ENCODE measurements around the gene ANAPC2.

The ANAPC2 gene, protein sequence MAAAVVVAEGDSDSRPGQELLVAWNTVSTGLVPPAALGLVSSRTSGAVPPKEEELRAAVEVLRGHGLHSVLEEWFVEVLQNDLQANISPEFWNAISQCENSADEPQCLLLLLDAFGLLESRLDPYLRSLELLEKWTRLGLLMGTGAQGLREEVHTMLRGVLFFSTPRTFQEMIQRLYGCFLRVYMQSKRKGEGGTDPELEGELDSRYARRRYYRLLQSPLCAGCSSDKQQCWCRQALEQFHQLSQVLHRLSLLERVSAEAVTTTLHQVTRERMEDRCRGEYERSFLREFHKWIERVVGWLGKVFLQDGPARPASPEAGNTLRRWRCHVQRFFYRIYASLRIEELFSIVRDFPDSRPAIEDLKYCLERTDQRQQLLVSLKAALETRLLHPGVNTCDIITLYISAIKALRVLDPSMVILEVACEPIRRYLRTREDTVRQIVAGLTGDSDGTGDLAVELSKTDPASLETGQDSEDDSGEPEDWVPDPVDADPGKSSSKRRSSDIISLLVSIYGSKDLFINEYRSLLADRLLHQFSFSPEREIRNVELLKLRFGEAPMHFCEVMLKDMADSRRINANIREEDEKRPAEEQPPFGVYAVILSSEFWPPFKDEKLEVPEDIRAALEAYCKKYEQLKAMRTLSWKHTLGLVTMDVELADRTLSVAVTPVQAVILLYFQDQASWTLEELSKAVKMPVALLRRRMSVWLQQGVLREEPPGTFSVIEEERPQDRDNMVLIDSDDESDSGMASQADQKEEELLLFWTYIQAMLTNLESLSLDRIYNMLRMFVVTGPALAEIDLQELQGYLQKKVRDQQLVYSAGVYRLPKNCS

DNA sequence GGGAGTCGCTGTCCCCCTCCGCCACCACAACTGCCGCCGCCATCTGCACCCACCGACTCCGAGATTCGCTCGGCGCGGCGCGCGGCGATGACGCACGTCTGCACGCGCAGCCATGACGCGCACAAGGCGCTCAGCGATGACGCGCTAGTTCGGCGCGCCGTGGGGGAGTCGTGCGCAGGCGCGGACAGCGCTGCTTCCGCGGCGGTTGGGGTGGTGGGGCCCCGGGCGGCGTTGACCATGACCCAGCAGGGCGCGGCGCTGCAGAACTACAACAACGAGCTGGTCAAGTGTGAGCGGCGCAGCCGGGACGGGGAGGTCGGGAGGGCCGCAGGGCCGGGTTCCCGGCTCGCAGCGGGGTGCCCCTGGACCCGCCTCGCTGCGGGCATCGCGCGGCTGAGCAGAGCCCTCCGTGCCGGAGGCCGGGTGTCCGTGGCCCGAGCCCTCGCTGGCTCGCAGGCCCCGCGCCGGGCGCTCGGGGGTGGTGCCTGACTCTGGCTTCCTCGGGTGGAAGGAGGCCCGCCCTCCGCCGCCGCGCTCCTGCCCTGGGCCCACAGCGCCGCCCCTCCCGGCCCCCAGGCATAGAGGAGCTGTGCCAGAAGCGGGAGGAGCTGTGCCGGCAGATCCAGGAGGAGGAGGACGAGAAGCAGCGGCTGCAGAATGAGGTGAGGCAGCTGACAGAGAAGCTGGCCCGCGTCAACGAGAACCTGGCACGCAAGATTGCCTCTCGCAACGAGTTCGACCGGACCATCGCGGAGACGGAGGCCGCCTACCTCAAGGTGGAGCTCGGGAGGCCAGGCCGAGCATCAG is at the start of gene ANAPC2, which contains the start of gene SSNA1:
TSS of gene ANAPC2 (minus strand) at position 71 of the 807 bp plus-strand sequence. CDS start at position 43, 28 bp downstream.
TSS of gene SSNA1 (plus strand) at position 187 of the 807 bp plus-strand sequence. CDS start at position 238, 51 bp downstream.
- TF ChIP-seq, protein P1, sequence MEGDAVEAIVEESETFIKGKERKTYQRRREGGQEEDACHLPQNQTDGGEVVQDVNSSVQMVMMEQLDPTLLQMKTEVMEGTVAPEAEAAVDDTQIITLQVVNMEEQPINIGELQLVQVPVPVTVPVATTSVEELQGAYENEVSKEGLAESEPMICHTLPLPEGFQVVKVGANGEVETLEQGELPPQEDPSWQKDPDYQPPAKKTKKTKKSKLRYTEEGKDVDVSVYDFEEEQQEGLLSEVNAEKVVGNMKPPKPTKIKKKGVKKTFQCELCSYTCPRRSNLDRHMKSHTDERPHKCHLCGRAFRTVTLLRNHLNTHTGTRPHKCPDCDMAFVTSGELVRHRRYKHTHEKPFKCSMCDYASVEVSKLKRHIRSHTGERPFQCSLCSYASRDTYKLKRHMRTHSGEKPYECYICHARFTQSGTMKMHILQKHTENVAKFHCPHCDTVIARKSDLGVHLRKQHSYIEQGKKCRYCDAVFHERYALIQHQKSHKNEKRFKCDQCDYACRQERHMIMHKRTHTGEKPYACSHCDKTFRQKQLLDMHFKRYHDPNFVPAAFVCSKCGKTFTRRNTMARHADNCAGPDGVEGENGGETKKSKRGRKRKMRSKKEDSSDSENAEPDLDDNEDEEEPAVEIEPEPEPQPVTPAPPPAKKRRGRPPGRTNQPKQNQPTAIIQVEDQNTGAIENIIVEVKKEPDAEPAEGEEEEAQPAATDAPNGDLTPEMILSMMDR (IDR thresholded peaks at IDR 0.05; ENCODE audit: insufficient read depth, low read depth, low read length, missing control alignments), result peak; percentile 57
- peak within 1 kb of the TSS; percentile 94 for H3K4me3 ChIP-seq (ENCODE audit: low read length)
- peak; percentile 93 for DNase-seq (ENCODE audit: low read depth)

DNA sequence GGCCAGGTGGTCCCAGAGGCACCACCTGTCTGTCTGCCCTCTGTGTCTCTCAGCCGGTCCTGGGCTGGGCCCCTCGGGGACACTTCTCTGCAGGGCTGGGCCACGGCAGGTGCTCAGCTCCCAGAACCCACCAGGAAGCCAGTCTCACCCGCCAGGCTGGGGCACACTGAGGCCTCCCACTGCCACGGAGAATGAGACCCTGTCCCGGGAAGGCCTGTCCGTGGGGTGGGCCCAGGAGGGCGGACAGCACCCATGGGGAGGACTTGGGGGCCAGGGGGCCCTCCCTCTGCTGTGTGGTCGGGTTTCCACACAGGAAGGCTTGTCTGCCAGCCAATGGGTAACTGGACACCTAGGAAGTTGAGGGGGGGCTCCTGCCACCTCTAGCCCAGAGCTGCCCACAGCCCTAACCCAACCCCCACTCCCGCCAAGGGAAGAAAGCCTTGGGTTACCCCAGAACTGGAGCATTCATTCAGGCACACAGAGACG is 48.6 kb upstream of the ANAPC2 start:
- TF ChIP-seq, protein P1 (IDR thresholded peaks at IDR 0.05; ENCODE audit: insufficient read depth, low read depth, low read length, missing control alignments), result no peak
- H3K4me3 ChIP-seq (ENCODE audit: low read length), result no peak overlapping the region

DNA sequence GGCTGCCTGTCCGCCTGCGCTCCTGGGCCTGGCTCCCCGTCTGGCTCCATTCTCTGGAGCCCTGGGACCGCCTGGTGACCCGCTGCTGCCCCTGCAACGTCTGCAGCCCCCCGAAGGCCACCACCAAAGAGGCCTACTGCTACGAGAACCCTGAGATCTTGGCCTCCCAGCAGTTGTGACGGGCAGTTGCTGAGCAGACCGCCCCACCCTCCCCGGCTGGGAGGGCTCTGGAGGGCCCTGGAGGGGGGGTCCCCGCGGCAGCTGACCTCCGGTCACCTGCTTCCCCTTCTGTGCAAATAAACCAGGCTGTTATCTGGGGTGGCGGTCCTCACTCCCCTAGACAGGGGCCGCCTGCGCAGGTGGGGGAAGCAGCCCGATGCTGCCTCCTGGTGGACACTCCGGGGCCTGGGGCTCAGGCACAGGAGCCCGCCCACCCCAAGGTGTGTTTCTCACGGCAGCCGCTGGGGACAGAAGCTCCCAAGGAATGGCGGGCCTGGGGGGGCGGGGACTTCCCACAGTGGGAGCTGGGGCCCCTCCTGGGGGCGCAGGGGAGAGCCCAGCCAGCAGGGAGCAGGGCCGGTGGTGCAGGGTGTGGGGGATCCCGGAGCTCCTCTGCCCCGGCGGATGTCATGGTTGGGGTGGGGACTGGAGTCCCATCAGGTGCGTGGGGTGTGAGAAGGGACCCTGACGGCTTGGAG is 48.0 kb upstream of the ANAPC2 start:
- no peak overlapping the region for H3K4me3 ChIP-seq (ENCODE audit: low read length)
- TF ChIP-seq, protein P1 (IDR thresholded peaks at IDR 0.05; ENCODE audit: insufficient read depth, low read depth, low read length, missing control alignments), result peak; percentile 94
- DNase-seq (ENCODE audit: low read depth), result peak; percentile 82

More for the DNA sequence above, 48.6 kb upstream of the ANAPC2 start:
- DNase-seq (ENCODE audit: low read depth), result no peak

DNA sequence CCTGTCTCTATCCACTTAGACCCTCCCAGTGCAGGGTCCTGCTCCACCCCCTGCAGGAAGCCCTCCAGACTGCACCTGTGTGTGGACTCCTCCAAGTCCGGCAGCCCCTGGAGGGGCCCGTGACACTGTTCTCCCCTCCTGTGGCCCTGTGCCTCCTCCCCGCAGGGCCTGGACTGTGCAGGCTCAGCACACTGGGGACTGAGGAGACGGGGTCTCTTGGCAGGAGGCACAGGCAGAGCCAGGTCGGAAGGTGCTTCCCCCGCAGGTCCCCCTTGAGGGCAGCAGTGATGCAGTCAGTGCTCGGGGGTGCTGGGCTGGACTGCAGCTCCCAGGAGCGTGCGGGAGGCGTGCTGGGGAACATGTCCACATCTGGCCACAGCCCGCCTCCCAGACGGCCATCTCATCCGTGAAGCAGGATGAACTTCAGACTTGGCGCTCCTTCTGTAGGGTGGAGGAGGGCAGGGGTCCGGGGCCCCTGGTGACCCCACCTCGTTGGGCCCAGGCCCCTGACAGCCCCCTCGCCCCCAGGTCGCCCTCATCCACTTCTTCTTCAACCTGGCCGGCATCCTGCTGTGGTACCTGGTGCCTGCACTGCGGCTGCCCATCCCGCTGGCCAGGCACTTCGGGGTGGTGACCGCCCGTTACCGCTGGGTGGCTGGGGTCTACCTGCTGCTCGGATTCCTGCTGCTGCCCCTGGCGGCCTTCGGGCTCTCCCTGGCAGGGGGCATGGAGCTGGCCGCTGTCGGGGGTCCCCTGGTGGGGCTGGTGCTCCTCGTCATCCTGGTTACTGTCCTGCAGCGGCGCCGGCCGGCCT is 47.3 kb upstream of the ANAPC2 start:
- TF ChIP-seq, protein P1 (IDR thresholded peaks at IDR 0.05; ENCODE audit: insufficient read depth, low read depth, low read length, missing control alignments), result no peak
- DNase-seq (ENCODE audit: low read depth), result no peak
- H3K4me3 ChIP-seq (ENCODE audit: low read length), result no peak overlapping the region

DNA sequence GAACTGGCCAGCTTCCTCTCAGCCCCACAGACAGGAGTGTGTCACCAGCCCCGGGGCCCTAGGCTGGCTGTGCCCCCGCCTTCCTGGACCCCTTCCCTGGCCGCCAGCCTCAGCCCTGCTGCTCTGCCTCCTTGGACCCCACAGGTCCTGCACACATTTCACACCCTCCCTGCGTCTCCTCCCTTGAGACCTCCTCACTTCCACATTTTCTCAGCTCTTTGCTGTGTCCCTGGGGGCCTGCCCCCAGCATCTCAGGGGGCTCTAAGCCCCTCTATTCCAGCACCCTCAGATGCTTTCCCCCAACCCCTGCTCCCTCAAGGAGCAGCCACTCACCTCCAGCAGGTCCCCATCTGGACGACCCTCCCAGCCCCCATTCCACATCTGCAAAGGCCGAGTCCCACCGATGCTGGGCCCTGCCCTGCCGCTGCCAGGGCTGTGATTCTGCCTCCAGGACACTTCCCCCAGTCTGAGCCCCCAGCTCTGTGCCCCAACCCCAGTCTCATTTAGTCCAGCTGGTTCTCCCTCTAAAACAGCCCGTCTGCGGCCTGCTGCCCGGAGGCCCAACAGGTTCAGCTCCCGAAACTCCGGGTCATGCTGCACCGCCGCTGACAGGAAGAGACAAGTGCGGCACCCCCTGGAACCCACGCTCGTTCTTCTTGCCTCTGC is 46.5 kb upstream of the ANAPC2 start:
- no peak overlapping the region for H3K4me3 ChIP-seq (ENCODE audit: low read length)
- TF ChIP-seq, protein P1 (IDR thresholded peaks at IDR 0.05; ENCODE audit: insufficient read depth, low read depth, low read length, missing control alignments), result no peak
- DNase-seq (ENCODE audit: low read depth), result no peak
